ENCODE results near the gene DPP10. TPM values are rescaled to one million over a fixed set of nuclear protein-coding genes. Genes with fewer than 3 reads are reported as not detected.

DPP10 gene
- total RNA-seq, 1 donor from 2014 or later = 2.4 TPM

DNA sequence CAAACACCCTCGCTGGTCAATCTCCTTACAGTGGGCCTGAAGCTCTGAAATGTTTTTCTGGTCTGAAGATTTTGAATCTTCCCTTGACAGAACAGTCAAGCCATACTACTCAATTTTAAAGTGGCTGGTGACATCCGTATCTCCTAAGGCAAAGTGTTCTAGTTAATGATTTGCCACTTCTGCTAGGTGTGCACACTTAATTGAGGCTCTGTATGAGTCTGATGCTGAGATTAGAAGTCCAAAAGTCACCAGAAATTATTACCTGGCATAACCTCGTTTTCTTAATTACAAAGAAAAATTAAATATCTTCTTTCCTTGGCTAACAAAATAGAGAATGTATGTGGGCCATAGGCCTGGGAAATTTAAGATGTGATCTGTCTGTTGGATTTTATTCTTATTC lies 104.1 kb downstream of the DPP10 start:
- H3K36me3 ChIP-seq (ENCODE audit: control insufficient read depth, insufficient read depth, low read length) = no peaks in the 10 kb centered on the region
- DNase-seq (ENCODE audit: low read depth) = no peak
- H3K27me3 ChIP-seq (ENCODE audit: control insufficient read depth, insufficient read depth, low read length) = no peaks in the 10 kb centered on the region
- no peak overlapping the region for H3K4me3 ChIP-seq (ENCODE audit: low read depth, low read length)
- TF ChIP-seq, protein P1, sequence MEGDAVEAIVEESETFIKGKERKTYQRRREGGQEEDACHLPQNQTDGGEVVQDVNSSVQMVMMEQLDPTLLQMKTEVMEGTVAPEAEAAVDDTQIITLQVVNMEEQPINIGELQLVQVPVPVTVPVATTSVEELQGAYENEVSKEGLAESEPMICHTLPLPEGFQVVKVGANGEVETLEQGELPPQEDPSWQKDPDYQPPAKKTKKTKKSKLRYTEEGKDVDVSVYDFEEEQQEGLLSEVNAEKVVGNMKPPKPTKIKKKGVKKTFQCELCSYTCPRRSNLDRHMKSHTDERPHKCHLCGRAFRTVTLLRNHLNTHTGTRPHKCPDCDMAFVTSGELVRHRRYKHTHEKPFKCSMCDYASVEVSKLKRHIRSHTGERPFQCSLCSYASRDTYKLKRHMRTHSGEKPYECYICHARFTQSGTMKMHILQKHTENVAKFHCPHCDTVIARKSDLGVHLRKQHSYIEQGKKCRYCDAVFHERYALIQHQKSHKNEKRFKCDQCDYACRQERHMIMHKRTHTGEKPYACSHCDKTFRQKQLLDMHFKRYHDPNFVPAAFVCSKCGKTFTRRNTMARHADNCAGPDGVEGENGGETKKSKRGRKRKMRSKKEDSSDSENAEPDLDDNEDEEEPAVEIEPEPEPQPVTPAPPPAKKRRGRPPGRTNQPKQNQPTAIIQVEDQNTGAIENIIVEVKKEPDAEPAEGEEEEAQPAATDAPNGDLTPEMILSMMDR (IDR thresholded peaks at IDR 0.05; ENCODE audit: insufficient read depth, low read length, poor library complexity, severe bottlenecking) = no peak

DNA sequence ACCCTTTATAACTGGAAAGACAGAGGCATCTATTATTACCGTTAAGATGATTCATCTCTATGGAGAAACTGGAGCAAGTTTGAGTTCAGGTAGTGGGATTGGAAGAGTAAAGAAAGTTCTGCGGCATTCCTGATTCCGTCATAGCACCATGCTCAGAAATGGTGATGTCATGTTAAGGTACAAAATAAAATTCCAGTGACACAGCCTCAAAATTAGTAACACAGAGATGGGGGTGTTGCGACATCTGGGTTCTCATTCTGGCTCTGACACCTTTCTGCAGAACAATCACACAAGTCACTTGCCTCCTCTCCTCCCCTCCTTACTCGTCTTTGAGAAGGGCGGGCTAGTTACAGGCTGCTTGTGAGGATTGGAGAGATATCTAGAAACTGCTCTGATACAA lies 105.7 kb downstream of the DPP10 start:
- H3K36me3 ChIP-seq (ENCODE audit: control insufficient read depth, insufficient read depth, low read length) = no peaks in the 10 kb centered on the region
- DNase-seq (ENCODE audit: low read depth) = no peak
- H3K4me3 ChIP-seq (ENCODE audit: low read depth, low read length) = no peak overlapping the region
- TF ChIP-seq, protein P1 (IDR thresholded peaks at IDR 0.05; ENCODE audit: insufficient read depth, low read length, poor library complexity, severe bottlenecking) = no peak
- H3K27me3 ChIP-seq (ENCODE audit: control insufficient read depth, insufficient read depth, low read length) = no peaks in the 10 kb centered on the region

DNA sequence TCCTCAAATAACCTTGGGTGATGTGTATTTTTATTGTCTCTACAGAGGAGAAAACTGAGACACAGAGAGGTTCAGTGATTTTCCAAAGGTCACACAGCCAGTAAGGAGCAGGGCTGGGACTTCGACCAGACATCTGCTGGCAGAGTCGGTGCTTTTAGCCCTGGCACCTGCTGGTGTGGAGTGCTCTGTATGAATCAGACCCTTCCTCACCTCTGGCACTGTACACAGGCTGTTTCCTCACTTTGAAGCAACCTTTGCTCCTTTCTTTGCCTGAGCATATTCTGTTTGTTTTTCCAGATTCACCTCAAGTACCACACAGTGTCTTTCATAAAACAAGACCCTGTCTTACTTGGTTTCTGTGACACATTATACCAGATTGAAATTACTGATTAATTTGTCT lies 107.9 kb downstream of the DPP10 start:
- Histone ChIP-seq H3K27me3 (ENCODE audit: control insufficient read depth, insufficient read depth, low read length) (no peaks in the 10 kb centered on the region), H3K4me3 (ENCODE audit: low read depth, low read length) (no peak overlapping the region), H3K36me3 (ENCODE audit: control insufficient read depth, insufficient read depth, low read length) (no peaks in the 10 kb centered on the region)
- TF ChIP-seq, protein P1 (IDR thresholded peaks at IDR 0.05; ENCODE audit: insufficient read depth, low read length, poor library complexity, severe bottlenecking) = no peak
- no peak for DNase-seq (ENCODE audit: low read depth)

DNA sequence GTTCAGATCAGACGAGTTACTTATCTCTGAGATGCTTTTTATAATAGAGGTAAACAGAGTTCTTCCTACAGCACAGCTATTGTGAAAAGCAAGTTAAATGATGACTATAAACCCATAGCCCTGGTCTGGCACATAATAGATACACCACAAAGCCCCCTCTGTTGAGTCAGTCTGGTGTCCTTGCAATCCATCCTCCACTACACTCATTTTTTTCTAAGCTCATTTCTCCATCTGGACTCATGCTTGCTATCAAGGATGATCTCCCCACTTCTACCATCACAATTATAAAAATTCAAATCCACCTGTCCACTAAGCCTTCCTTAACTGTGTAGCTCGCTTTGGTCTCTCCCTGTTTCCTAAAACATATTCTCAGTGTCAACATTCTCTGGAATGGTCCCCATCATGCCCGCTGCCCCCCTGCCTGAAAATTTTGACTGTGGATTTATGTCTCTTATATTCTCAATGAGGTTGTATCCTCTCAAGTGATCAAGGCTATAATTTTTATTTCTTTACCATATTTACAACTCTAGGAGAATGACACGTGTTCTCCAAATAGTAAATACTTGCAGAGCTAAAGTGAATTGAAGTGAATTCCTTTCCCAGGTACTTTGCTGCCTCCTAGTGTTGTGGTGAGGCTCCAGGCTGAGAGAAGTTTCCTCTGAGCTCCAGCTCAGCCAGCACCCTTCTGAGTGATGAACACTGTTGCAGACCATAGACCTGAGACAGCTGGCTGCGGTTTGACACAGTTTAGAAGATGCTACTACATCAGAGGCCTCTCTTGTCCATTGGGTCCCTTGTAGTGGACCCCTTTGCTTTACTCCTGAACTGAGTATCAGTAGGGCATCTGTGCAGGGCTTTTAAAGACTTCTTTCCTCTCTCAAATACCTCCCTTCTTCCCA lies 108.7 kb downstream of the DPP10 start:
- DNase-seq (ENCODE audit: low read depth) = peak; percentile 16
- Histone ChIP-seq H3K36me3 (ENCODE audit: control insufficient read depth, insufficient read depth, low read length) (no peaks in the 10 kb centered on the region), H3K4me3 (ENCODE audit: low read depth, low read length) (no peak overlapping the region), H3K27me3 (ENCODE audit: control insufficient read depth, insufficient read depth, low read length) (no peaks in the 10 kb centered on the region)
- TF ChIP-seq, protein P1 (IDR thresholded peaks at IDR 0.05; ENCODE audit: insufficient read depth, low read length, poor library complexity, severe bottlenecking) = peak; percentile 88

DNA sequence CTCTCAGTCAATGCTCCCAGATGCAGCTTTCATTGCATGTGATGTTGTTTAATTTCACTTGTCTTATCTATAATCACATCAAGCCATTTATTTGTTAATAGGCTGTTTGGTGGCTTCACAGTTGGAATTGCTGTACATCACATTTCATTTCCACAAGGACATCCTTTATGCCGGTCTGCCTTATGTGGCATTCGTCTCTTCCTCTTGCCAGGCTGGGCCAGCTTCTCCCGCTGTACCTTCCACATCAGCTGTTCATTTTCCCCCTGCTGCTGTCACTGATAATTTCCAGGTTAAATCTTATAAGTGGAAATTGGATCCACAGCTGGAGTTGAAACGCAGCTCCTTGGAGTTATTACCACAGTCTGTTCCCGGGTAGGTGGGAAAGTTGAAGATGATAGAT lies 110.6 kb downstream of the DPP10 start:
- TF ChIP-seq, protein P1 (IDR thresholded peaks at IDR 0.05; ENCODE audit: insufficient read depth, low read length, poor library complexity, severe bottlenecking) = no peak
- no peak for DNase-seq (ENCODE audit: low read depth)

More for the DNA sequence above, 110.6 kb downstream of the DPP10 start:
- H3K4me3 ChIP-seq (ENCODE audit: low read depth, low read length) = no peak overlapping the region
- H3K27me3 ChIP-seq (ENCODE audit: control insufficient read depth, insufficient read depth, low read length) = no peaks in the 10 kb centered on the region
- H3K36me3 ChIP-seq (ENCODE audit: control insufficient read depth, insufficient read depth, low read length) = no peaks in the 10 kb centered on the region
